OCI-LY3 (cell line): ENCODE data around the gene MROH2B.

Source experiments
- H2AFZ ChIP-seq: fragments of 200-600, 300-600 bp; shearing (Covaris generic); 2 replicates; pipeline ENCODE4 v1.6.0; 2014; ENCODE audit warnings: antibody characterized with exemption, low read depth, low read length
- H3K27ac ChIP-seq: fragments of 200-600, 300-600 bp; sonication (generic); 2 replicates; pipeline ENCODE4 v1.5.1; 2014; ENCODE audit warnings: mild to moderate bottlenecking, low read length, moderate library complexity, mixed read lengths
- H3K27me3 ChIP-seq: fragments of 200-600, 300-600 bp; sonication (generic); 2 replicates; pipeline ENCODE4 v1.6.1; 2014; ENCODE audit warnings: low read depth, low read length, mixed read lengths
- H3K36me3 ChIP-seq: fragments of 200-600, 300-600 bp; sonication (generic); replicated peaks from 2 replicates; pipeline ENCODE3; 2014; ENCODE audit warnings: low read depth, low read length, mixed read lengths
- H3K4me1 ChIP-seq: fragments of 300-600, 200-600 bp; sonication (generic); 2 replicates; pipeline ENCODE4 v1.6.1; 2014; ENCODE audit warnings: low read length, mixed read lengths
- H3K4me2 ChIP-seq: fragments of 200-600, 300-600 bp; sonication (generic); 2 replicates; pipeline ENCODE4 v1.6.1; 2014; ENCODE audit warnings: low read length, mixed read lengths
- H3K4me3 ChIP-seq: fragments of 300-600, 200-600 bp; sonication (generic); 2 replicates; pipeline ENCODE4 v1.5.1; 2014; ENCODE audit warnings: antibody characterized with exemption, mild to moderate bottlenecking, low read length, moderate library complexity
- H3K79me2 ChIP-seq: fragments of 300-600, 200-600 bp; shearing (Covaris generic); 2 replicates; pipeline ENCODE4 v1.6.1; 2014; ENCODE audit warnings: mild to moderate bottlenecking, low read length, mixed read lengths
- H3K9ac ChIP-seq: fragments of 300-600, 200-600 bp; shearing (Covaris generic); 2 replicates; pipeline ENCODE4 v1.6.0; 2014; ENCODE audit warnings: mild to moderate bottlenecking, low read length, moderate library complexity
- H3K9me3 ChIP-seq: fragments of 200-600, 300-600 bp; shearing (Covaris generic); 2 replicates; pipeline ENCODE4 v1.6.1; 2014; ENCODE audit warnings: low read length, mixed read lengths; ENCODE audit not compliant: insufficient read depth
- H4K20me1 ChIP-seq: fragments of 200-600, 300-600 bp; sonication (generic); 2 replicates; pipeline ENCODE4 v1.6.1; 2016; ENCODE audit warnings: low read length, mixed read lengths; ENCODE audit not compliant: insufficient read depth
- CTCF ChIP-seq: fragments of 200-600, 300-600 bp; sonication (generic); IDR thresholded peaks from 2 replicates; pipeline ENCODE4 v1.5.1; 2014; ENCODE audit warnings: antibody characterized with exemption, low read length, low read depth
- EZH2phosphoT487 ChIP-seq: fragments of 200-600 bp; shearing (Covaris generic); IDR thresholded peaks from 2 replicates; pipeline ENCODE4 v1.6.1; 2018; ENCODE audit warnings: antibody characterized with exemption, mixed run types, low read depth

Gene MROH2B

GRCh38 chr5:40988746-40989510, 82.2 kb downstream of the MROH2B start:
- Histone ChIP-seq H3K4me1 (no peaks in the 10 kb centered on the region), H3K4me2 (no peak overlapping the region), H4K20me1 (no peaks in the 10 kb centered on the region), H3K4me3 (no peak overlapping the region), H2AFZ (no peak overlapping the region), H3K9ac (no peak overlapping the region), H3K79me2 (no peaks in the 10 kb centered on the region), H3K9me3 (no peaks in the 10 kb centered on the region), H3K27me3 (no peaks in the 10 kb centered on the region), H3K36me3 (no peaks in the 10 kb centered on the region), H3K27ac (no peak overlapping the region)
- TF ChIP-seq EZH2phosphoT487, result no peak
- no peak for TF ChIP-seq CTCF

DNA sequence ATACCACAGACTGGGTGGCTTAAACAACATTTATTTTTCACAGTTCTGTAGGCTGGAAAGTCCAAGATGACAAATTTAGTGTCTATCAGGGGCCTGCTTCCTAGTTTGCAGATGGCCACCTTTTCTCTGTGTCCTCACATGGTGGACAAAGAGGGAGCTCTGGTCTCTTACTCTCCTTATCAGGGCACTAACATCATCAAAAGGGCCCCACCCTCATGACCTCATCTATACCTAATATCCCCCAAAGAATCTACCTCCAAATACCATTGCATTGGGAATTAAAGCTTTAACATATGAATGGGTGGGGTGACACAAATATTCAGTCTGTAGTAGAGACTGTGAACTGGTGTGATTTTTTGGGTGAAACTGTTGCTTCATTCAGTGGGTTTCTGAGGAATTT, 83.8 kb downstream of the MROH2B start:
- TF ChIP-seq EZH2phosphoT487, result no peak
- TF ChIP-seq CTCF, result no peak
- Histone ChIP-seq H3K27ac (no peak overlapping the region), H3K4me2 (no peak overlapping the region), H3K79me2 (no peaks in the 10 kb centered on the region), H3K4me3 (no peak overlapping the region), H4K20me1 (no peaks in the 10 kb centered on the region), H3K9me3 (no peaks in the 10 kb centered on the region), H3K9ac (no peak overlapping the region), H3K36me3 (no peaks in the 10 kb centered on the region), H3K27me3 (no peaks in the 10 kb centered on the region), H2AFZ (no peak overlapping the region), H3K4me1 (no peaks in the 10 kb centered on the region)

DNA sequence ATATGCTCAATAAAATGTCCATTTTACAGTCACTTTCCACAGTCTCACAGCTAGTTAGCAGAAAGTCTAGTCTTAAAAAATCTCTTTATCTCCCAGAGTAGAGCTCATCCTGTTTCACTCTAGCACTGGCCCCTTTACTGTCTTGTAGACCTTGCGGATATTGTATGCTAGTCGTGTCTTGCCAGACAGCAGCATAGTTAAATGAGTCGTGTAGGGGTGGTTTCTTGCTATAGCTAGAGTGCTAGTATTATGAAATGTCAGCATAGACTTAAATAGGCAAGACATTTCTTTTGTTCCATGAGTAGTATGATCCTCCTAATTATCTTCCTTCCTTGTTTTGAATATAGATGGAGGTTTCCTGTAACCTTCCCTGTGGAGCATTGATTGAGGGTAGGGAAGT, 84.5 kb downstream of the MROH2B start:
- no peak overlapping the region for H3K9ac ChIP-seq
- no peaks in the 10 kb centered on the region for H3K27me3 ChIP-seq
- TF ChIP-seq CTCF (no peak), EZH2phosphoT487 (no peak)
- no peak overlapping the region for H3K4me2 ChIP-seq
- H3K36me3 ChIP-seq, result no peaks in the 10 kb centered on the region
- no peaks in the 10 kb centered on the region for H4K20me1 ChIP-seq
- H3K4me3 ChIP-seq, result no peak overlapping the region
- no peaks in the 10 kb centered on the region for H3K79me2 ChIP-seq
- H3K4me1 ChIP-seq, result no peaks in the 10 kb centered on the region
- no peaks in the 10 kb centered on the region for H3K9me3 ChIP-seq
- no peak overlapping the region for H2AFZ ChIP-seq
- H3K27ac ChIP-seq, result no peak overlapping the region

DNA sequence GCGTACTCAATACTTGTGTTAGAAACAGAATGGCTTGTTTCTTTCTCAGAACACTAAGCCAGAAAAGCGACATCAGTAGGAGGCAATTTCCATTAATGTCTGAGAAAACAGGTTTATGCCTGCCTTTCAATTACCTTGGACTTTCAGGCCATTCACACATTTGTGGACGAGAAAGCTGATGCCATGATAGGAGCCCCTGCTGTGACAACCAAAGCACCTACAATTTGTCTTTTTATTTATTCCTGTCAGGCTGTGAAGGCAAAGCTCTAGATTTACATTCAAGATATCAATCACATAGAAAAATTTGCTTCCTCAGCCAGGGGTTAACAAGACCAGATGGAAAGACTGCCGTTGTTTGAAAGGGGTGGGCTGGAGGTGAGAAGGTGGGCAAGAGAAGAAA, 85.6 kb downstream of the MROH2B start:
- TF ChIP-seq EZH2phosphoT487, result no peak
- no peak for TF ChIP-seq CTCF
- Histone ChIP-seq H3K4me1 (no peaks in the 10 kb centered on the region), H3K27ac (no peak overlapping the region)

More for the DNA sequence above, 85.6 kb downstream of the MROH2B start:
- Histone ChIP-seq H3K79me2 (no peaks in the 10 kb centered on the region), H3K27me3 (no peaks in the 10 kb centered on the region), H3K9ac (no peak overlapping the region), H4K20me1 (no peaks in the 10 kb centered on the region), H3K4me2 (no peak overlapping the region), H3K4me3 (no peak overlapping the region), H2AFZ (no peak overlapping the region), H3K36me3 (no peaks in the 10 kb centered on the region), H3K9me3 (no peaks in the 10 kb centered on the region)
